Measurements from ENCODE around the gene GPR162. TPM values are rescaled to one million over a fixed set of nuclear protein-coding genes. Genes with fewer than 3 reads are reported as not detected.

Gene GPR162
- total RNA-seq, 1 experiment from 2014 or later: 6.1 TPM

DNA sequence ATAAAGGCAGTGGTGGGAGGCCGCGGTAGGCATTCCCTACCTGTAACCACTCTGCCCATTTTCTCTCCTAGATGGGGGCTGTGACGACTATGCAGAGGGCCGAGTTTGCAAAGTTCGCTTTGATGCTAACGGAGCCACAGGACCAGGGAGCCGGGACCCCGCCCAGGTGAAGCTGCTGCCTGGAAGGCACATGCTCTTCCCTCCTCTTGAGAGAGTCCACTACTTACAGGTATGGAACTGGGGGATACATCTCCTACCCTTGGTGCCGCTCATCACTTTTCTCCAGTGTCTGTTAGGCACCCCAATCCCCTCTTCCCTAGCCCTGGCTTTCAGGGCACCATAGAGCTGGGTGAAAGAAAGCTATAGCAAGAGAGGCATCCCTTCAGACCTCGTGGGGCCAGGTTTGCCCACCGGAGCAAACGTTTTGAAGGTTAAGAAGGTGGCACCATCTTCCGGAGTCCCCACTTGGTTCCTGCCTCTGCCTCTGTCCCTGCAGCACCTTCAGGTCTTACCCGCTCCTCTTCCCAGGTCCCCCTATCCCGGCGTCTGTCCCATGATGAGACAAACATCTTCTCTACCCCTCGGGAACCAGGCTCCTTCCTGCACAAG lies 4.6 kb downstream of the GPR162 start:
- Histone ChIP-seq H3K79me2 (ENCODE audit: insufficient read depth, low read length) (peaks cover 2% of the 10 kb centered on the region; the same call in 1 of the 2 replicates), H4K91ac (ENCODE audit: insufficient read length, low read depth, low read length) (no peak overlapping the region), H3K9me3 (ENCODE audit: control insufficient read depth, low read depth, low read length) (no peaks in the 10 kb centered on the region), H3K4ac (ENCODE audit: low read depth, low read length) (no peak overlapping the region), H3K56ac (ENCODE audit: insufficient read length, low read depth, low read length) (no peak overlapping the region), H3K14ac (ENCODE audit: insufficient read depth, low read length) (no peak overlapping the region), H3K23me2 (ENCODE audit: insufficient read length, low read depth, low read length, poor library complexity, severe bottlenecking) (peaks cover 19% of the 10 kb centered on the region), H2BK120ac (ENCODE audit: low read depth, low read length, poor library complexity, severe bottlenecking) (no peak overlapping the region), H3T11ph (ENCODE audit: low read length) (no peak overlapping the region), H3K23ac (ENCODE audit: insufficient read length, low read depth, low read length) (no peak overlapping the region), H3K18ac (ENCODE audit: insufficient read length, low read depth, low read length) (no peak overlapping the region), H2AK5ac (ENCODE audit: insufficient read length, low read length) (no peak overlapping the region), H3K27ac (ENCODE audit: insufficient read length, low read depth, low read length) (no peak overlapping the region), H2BK20ac (ENCODE audit: low read depth, low read length, poor library complexity, severe bottlenecking) (no peak overlapping the region), H2BK5ac (ENCODE audit: insufficient read length, low read length) (no peak overlapping the region), H4K8ac (replicated peaks; ENCODE audit: insufficient read length, low read depth, low read length) (no peak overlapping the region), H2AFZ (ENCODE audit: low read length) (no peak overlapping the region), H2BK15ac (ENCODE audit: low read depth, low read length) (no peak overlapping the region), H3K4me2 (ENCODE audit: insufficient read depth, insufficient read length, low read length) (no peak overlapping the region), H2BK12ac (ENCODE audit: insufficient read length, low read depth, low read length) (no peak overlapping the region), H3K4me1 (ENCODE audit: insufficient read depth, low read length) (peaks cover 3% of the 10 kb centered on the region; the same call in 1 of the 2 replicates), H3K79me1 (ENCODE audit: insufficient read depth, low read depth, low read length, poor library complexity, severe bottlenecking) (no peaks in the 10 kb centered on the region), H3K27me3 (ENCODE audit: insufficient read depth, low read length) (no peaks in the 10 kb centered on the region; the same call in 1 of the 2 replicates), H3K9ac (ENCODE audit: extremely low read depth, insufficient read length, low read length) (no peak overlapping the region), H4K20me1 (ENCODE audit: control insufficient read depth, insufficient read depth, insufficient read length) (peaks cover 6% of the 10 kb centered on the region), H4K5ac (ENCODE audit: insufficient read length, low read depth, low read length) (no peak overlapping the region)
- Mint-ChIP-seq H3K4me3 (no peak overlapping the region; a peak in 1 of 5 replicates), H3K27ac (peak overlapping the region in 1 of 3 experiments; percentile 59; a peak in 2 of 7 replicates), H3K36me3 (ENCODE audit: insufficient read depth in 1 of 3, low read depth in 3 of 3) (peaks cover 18 to 23% (median 22%) of the 10 kb centered on the region in 3 experiments), H3K27me3 (ENCODE audit: low read depth) (peaks cover 37% of the 10 kb centered on the region), H3K9me3 (no peaks in the 10 kb centered on the region), H3K4me1 (peaks cover 45 to 61% of the 10 kb centered on the region in 2 experiments)
- no peak for DNase-seq
- TF ChIP-seq, protein P1, sequence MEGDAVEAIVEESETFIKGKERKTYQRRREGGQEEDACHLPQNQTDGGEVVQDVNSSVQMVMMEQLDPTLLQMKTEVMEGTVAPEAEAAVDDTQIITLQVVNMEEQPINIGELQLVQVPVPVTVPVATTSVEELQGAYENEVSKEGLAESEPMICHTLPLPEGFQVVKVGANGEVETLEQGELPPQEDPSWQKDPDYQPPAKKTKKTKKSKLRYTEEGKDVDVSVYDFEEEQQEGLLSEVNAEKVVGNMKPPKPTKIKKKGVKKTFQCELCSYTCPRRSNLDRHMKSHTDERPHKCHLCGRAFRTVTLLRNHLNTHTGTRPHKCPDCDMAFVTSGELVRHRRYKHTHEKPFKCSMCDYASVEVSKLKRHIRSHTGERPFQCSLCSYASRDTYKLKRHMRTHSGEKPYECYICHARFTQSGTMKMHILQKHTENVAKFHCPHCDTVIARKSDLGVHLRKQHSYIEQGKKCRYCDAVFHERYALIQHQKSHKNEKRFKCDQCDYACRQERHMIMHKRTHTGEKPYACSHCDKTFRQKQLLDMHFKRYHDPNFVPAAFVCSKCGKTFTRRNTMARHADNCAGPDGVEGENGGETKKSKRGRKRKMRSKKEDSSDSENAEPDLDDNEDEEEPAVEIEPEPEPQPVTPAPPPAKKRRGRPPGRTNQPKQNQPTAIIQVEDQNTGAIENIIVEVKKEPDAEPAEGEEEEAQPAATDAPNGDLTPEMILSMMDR (conservative IDR thresholded peaks at IDR 0.05): no peak
- no CpG with 5 or more reads among the region's 17 CpGs for WGBS (ENCODE audit: extremely low coverage, insufficient read length, low lambda C conversion rate)
